DMS153 treated with DMSO at 0.1 percent for 48 hours (cell line): ENCODE data around the gene SYDE1.

Experiments used
- DNase-seq: peaks from one replicate; lab custom pipeline; 2025; ENCODE audit not compliant: unreplicated experiment; lab: John Stamatoyannopoulos, UW

The SYDE1 gene

GRCh38 chr19:15125232-15126067 lies 18.2 kb downstream of the SYDE1 start:
- peak; percentile 96 for DNase-seq

- no peak for DNase-seq
Measured at GRCh38 chr19:15126131-15126910, 19.1 kb downstream of the SYDE1 start.

GRCh38 chr19:15128162-15128770 lies 21.1 kb downstream of the SYDE1 start:
- DNase-seq, result no peak

GRCh38 chr19:15129856-15130585 lies 22.8 kb downstream of the SYDE1 start:
- no peak for DNase-seq

GRCh38 chr19:15136234-15136954 lies 29.2 kb downstream of the SYDE1 start:
- no peak for DNase-seq

- DNase-seq, result no peak
Measured at GRCh38 chr19:15137777-15138176, 30.6 kb downstream of the SYDE1 start.

GRCh38 chr19:15138427-15138826 lies 31.2 kb downstream of the SYDE1 start:
- no peak for DNase-seq

- DNase-seq, result no peak
Measured at GRCh38 chr19:15141143-15141542, 33.9 kb downstream of the SYDE1 start.

GRCh38 chr19:15142313-15142712 lies 35.1 kb downstream of the SYDE1 start:
- no peak for DNase-seq

GRCh38 chr19:15144046-15144646 lies 36.9 kb downstream of the SYDE1 start:
- DNase-seq, result no peak

GRCh38 chr19:15147090-15147489 lies 39.9 kb downstream of the SYDE1 start:
- DNase-seq, result no peak

GRCh38 chr19:15149737-15150136 lies 42.5 kb downstream of the SYDE1 start:
- DNase-seq, result no peak

- DNase-seq, result no peak
Measured at GRCh38 chr19:15154002-15154612, 46.9 kb downstream of the SYDE1 start.

- DNase-seq, result no peak
Measured at GRCh38 chr19:15155296-15155695, 48.1 kb downstream of the SYDE1 start.

- DNase-seq, result no peak
Measured at GRCh38 chr19:15156391-15156790, 49.2 kb downstream of the SYDE1 start.

- DNase-seq, result no peak
Measured at GRCh38 chr19:15159251-15159650, 52.0 kb downstream of the SYDE1 start.

GRCh38 chr19:15161028-15161984 lies 54.1 kb downstream of the SYDE1 start:
- DNase-seq, result no peak
